Stimulated activated CD4-positive, alpha-beta T cell treated with anti-CD3 and anti-CD28 coated beads, Interleukin-15, amount 100 ng/mL, for 48 hours (primary cell): ENCODE measurements around the gene RTTN.
"Not testable (repeated sequence)": the region's sequence is repeated elsewhere in the genome, so short reads cannot be mapped to it uniquely, and the experiment has no call there.

Source experiments
- DNase-seq, 2 donors: peaks; one replicate each; pipeline ENCODE4 v3.0.0-alpha.2; 2020; ENCODE audit warnings: low read depth in 2 of 2

The RTTN gene, protein sequence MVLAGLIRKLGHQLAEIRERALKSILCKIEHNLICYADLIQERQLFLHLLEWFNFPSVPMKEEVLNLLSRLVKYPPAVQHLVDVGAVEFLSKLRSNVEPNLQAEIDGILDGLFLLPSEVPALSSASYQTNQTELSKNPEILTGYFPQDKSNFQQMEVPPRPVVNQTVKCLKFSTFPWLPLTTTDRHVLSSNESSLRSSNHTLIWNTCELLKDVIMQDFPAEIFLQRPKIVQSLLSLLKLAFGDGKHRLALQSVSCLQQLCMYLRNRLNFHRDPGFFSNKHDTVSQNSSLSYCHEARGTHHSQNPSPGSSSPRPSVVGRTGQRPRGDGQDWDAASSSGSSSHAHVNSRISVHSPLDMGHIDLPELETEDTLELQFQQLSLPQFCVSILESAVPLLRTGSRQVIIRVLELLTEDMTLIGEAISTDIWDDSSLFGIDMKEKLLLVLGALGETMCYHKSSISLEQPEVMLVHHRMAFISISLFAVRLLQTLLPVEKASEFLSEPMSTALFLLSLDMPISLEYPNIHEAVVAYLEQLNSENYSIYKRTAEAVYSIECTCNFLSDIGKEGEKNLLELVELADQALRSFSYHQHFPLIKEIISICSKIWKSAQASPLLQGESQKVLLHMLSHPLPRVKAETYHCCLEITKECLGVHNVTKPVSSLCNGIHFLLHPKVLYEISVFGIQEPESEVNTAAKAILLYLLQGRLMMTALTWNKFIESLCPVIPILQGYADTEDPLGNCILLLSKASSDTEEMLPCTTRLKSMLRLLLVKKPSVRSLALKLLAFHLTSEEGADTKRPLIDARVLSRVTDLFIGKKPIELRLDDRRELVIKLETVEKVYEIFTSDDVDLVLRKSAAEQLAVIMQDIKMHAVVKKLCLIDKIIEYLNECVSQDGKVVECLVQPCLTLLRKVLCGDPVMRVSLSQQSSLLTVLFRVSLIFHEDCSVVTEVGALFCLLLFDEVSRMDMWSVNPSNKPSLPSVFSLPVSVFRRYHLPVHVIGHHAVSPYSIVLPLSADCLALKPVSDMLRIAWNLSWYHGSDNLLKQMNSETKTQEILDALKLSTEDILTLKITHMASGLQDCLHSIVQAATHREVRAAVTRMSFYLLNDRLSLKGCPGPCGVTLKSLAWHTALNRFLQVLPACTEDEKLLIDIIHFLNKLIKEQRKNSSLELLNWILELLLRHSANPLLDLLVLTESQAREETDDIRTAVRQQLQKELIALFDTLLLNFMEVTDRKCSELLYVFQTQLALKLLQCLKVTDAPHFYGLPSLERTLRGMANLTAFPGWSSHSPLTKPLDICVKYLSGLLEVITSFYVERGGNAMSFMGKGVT (N-terminal part only)

GRCh38 chr18:70205421-70206397 is at the start of gene RTTN:
RTTN (minus strand) TSS chr18:70205687; CDS start chr18:70205658, 29 bp downstream.
- peak; percentile 84 to 86 for DNase-seq

DNA sequence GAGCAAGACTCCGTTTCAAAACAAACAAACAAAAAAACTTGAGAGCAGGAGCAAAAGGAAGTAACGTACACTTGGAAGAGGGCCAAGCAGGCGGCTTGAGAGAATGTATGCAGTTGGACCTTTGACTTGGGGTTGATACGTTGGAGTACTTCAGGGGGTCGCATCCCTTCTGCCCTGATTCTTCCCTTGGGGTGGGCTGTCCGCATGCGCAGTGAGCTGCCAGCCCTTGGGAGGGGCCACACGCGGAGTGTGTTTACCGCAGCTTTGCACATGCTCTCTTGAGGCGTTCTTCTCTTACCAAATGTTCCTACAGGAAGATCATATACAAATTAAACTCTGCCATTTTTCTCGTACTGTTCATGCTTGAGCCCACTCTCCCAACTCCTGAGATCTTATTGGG is 45.3 kb upstream of the RTTN start:
- DNase-seq, result no peak

DNA sequence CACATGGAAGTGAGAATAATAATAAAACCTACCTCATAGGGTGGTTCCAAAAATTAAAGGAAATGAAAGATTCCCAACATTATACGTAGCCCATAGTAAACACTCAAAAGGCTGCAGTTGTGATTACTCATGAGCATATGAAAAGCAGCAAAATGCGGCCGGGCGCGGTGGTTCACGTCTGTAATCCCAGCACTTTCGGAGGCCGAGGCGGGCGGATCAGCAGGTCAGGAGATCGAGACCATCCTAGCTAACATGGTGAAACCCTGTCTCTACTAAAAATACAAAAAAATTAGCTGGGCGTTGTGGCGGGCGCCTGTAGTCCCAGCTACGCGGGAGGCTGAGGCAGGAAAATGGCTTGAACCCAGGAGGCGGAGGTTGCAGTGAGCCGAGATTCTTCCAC is 44.4 kb upstream of the RTTN start:
- not testable (repeated sequence) for DNase-seq

DNA sequence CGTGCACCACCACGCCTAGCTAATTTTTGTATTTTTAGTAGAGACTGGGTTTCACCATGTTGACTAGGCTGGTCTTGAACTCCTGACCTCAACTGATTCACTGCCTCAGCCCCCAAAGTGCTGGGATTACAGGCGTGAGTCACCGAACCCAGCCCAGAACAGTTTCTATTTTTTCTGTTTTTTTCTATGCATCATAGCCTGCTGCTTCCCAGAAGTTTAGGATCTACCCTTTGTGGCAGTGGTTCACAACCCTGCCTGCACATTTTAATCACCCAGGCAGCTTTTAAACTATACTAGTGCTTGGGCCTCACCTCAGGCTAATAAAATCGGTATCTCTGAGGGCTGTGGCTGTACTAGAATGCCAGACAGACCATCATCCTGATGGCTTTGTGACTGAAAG is 43.6 kb upstream of the RTTN start:
- DNase-seq, result no peak

GRCh38 chr18:70246061-70246466 is 40.6 kb upstream of the RTTN start:
- no peak for DNase-seq

DNA sequence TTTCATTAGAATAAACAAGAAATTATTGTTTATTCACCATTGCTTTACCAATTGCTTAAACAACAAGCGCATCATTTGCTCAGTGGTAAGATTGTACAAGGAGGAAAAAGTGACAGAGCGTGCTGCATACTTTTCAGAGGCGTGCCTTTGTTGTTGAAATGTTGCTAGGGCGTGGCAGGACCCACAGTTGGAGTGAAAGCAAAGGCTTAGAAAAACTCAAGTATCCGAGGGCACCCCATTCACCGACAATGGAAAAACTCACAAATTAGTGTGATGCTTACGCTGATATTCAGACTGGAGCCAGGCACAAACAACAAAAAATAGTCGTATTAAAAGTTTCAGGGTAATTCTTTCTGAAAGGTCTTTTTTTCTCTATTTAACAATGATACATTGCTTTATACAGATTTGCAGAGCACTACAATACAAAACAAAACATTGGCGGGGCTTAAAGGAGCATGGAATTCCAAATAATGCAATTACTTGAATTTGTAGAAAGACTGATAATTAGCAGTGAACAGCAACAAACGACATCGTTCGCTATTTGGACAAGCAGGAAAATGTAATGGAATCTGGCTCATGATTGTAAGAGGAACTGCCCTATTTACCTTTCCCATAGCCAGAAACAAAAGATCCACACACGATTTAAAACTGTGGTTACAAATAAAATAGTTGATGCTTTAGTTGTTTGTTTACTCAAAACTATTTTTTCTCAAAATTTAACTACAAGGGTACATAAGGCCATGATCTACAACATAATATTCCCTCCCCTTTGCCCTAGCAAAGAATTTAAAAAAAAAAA is 37.8 kb upstream of the RTTN start:
- no peak for DNase-seq

DNA sequence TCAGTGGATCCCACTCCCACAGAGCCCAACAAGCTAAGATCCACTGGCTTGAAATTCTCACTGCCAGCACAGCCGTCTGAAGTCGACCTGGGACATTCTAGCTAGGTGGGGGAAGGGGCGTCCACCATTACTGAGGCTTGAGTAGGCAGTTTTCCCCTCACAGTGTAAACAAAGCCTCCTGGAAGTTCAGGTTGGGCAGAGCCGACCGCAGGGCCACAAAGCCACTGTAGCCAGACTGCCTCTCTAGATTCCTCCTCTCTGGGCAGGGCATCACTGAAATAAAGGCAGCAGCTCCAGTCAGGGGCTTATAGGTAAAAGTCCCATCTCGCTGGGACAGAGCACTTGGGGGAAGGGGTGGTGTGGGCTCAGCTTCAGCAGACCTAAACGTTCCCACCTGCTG is 31.4 kb upstream of the RTTN start:
- not testable (repeated sequence) for DNase-seq

DNA sequence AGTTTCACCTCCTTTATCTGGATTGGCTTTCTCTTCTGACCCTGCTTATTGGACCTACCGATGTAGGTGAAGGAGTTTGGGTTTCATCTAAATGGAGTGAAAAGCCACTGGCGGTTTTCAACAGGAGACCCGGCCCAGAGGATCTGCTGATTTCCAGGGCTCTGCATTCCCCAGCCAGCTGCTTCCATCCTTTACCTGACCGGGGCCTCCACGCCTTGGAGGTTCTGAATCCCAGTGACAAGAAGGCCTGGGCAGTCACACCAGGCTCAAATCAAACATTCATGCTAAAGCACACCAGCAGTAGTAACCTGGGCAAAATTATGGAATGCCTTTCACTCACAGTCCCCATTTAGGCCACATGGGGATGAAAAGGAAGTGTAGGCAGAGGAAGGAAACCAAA is 30.0 kb upstream of the RTTN start:
- DNase-seq, result no peak

DNA sequence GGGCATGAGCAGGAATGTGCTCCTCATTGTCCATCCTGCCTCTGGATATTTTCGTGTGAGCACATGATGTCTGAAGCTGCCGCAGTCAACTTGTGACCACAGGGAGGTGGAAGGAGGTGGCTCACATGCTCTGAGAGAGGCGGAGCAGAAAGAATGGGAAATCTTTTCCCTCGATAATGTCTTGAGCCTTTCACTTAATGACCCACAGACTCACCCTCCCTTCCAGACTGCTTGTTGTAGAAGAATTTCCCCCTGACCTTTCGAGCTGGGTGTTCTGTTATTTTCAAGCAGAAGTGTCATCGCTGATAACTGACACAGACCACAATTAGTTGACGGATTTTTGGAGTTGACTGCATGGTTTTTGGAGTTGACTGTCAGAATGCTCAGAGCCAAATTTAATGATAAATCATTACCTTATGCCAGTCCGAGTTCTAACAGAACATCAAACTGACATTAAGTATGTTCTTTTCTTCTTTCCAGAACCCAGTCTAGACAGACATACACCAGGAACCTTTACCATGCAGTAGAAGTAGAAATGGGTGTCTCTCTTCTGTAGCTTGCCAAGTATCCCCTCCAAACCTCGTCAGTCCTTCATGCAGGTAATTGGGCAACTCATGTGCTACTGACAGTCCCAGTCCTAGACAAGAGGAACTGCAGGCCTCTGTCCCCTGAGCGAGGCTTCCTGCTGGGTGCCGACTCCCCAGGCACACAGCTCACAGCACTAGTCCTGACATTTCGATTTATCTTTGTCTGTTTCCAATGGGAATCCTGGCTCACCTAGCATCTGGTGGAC is 29.4 kb upstream of the RTTN start:
- no peak for DNase-seq

DNA sequence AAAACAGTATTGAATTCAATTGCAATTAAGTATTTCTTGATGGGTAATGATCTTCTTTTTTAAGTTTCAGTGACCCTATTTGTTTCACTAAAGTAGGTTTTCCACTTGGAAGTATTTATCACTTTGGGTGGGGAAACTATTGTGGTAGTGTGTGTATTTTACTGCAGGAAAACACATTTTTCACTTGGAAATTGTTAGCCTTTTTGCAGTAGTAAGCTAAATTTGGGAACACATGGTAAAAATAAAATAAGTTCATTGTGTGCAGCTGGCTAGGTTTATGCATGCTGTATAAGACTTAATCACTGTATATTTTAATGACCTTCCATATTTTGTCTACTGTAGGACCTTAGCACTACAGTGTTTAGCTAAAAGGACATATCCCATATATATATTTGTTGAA is 28.5 kb upstream of the RTTN start:
- no peak for DNase-seq

- no peak for DNase-seq
Measured at GRCh38 chr18:70232261-70232660, 26.8 kb upstream of the RTTN start.

DNA sequence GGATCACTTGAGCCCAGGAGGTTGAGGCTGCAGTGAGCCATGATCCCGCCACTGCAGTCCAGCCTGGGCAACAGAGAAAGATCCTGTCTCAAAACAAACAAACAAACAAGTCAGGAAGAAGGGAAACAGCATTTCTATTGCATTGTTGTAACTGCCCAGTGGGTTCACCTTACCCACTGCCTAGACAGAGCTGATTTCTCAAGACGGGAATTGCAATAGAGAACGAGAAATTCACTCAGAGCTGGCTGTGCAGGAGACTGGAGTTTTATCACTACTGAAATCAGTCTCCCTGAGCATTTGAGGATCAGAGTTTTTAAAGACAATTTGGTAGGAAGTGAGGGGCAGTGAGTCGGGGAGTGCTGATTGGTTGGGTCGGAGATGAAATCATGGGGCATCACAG is 24.2 kb upstream of the RTTN start:
- DNase-seq, result no peak

DNA sequence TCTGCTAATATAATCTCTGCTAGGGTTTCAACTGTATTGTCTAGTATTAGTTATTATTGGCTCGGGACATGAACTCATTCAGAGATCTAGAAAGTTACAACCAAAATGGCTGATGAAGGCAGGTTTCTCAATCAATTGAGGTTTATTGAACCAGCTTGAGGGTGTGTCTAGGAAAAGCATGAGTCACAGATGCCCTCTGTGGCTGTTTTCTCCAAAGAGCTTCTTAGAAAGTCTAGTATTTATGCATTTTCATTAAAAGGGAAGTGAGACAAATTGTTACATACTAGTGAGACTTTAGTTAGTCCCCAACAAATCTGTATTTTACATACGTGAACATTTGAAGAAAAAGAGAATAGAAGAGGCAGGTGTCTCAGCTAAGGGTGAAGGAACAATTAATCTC is 23.0 kb upstream of the RTTN start:
- DNase-seq, result no peak

DNA sequence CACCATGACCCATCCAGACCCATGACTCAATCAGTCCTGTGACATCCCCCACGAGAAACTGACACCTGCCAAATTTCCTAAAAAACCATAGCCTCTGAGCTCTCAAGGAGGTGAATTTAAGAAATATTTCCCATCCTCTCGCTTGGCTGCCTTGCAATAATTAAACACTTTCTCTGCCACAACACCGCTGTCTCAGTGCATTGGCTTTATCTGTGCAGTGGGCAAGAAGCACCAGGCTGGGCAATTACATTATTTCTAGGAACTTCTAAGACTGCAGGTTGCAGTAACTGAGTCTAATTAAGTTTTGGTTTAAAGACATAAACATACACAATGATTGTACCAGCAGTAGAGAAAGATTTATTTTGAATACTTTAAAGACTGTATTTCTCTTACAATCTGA is 22.0 kb upstream of the RTTN start:
- no peak for DNase-seq

DNA sequence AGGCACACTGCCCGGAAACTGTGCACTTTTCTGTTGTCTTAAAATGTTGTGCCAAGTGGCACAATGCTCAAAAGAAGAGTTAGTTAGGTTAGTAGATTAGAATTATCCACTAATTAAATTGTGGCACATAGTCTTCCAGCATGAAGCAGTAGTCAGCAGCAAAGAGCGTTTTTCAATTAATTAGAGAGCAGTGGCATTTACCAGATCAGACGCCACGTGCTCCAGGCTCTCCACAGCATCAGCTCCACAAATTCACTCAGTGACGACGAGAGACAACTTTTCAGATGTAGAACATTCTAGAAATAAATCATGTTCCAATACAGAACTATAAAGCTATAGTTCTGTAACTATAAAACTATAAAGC is 16.4 kb upstream of the RTTN start:
- DNase-seq, result no peak

DNA sequence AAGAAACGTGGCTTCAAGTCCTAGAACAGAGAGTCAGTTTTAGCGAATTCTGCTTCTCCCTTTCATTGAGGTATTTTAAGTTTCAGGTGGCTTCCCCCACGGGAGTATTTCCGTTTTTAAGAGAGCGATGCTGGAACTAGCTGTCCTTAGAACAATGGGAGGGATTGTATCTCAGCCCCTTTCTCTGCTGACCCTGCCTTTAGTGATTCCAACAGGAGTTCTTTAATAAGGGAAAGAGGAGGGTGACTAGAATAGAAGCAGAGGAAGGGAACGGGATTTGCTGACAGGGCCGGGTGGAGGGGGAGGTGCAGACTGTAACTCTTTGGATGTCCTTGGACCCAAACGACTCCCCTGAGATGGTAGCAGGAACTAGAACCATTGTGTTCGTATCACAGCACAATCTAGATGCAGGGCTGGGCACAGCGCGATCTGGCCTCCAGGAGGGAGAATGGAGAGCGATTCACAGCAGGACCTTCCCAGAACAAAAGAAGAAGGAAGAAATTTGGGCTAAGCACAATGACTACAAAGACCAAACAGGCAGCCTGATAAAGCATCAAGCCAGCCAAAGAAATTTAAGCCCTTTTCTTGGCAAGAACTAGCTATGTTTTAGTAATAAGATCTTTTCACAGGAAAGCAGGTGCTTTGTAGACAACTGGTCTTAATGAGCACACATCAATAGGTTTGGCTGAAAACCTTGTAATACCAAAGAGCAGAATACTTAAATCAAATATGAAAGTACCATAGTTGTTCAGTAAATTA is 15.8 kb upstream of the RTTN start:
- no peak for DNase-seq

- no peak for DNase-seq
Measured at GRCh38 chr18:70220628-70221027, 15.1 kb upstream of the RTTN start.

GRCh38 chr18:70219688-70220087 is 14.2 kb upstream of the RTTN start:
- DNase-seq, result no peak

DNA sequence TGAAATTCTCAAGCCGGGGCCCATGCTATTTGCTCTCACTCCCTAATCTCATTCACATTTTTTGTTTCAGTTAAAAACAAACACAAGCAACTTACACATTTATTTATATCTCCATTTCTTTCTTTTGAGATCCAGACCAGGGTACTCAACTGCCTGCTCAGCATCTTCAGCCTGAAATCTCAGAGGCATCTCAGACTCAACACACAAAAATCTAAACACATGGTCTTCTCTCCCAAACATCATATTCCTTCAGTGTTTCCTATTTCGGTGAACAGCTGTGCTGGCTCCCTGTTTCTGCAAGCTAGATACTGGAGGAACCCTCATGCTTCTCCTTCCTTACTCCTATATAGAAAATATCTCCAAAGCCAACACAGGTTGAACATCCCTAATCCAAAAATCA is 11.3 kb upstream of the RTTN start:
- no peak for DNase-seq
